ENCODE measurements around the gene SOX8.

SOX8 gene

DNA sequence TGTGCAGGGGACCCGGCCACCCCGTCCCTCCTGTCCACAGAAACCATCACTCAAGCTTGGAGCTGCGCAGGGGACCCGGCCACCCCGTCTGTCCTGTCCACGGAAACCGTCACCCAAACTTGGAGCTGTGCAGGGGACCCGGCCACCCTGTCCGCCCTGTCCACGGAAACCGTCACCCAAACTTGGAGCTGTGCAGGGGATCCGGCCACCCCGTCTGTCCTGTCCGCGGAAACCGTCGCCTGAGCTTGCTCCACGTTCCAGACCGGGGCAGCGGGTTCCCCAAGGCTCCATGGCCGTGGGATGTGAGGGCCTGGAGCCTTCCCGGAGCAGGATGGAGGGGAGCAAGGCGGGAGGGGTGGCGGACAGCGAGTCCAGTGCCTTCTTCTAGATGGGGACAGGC is 25.2 kb downstream of the SOX8 start:
- DNase-seq (ENCODE audit: low read depth, low spot score), result no peak

DNA sequence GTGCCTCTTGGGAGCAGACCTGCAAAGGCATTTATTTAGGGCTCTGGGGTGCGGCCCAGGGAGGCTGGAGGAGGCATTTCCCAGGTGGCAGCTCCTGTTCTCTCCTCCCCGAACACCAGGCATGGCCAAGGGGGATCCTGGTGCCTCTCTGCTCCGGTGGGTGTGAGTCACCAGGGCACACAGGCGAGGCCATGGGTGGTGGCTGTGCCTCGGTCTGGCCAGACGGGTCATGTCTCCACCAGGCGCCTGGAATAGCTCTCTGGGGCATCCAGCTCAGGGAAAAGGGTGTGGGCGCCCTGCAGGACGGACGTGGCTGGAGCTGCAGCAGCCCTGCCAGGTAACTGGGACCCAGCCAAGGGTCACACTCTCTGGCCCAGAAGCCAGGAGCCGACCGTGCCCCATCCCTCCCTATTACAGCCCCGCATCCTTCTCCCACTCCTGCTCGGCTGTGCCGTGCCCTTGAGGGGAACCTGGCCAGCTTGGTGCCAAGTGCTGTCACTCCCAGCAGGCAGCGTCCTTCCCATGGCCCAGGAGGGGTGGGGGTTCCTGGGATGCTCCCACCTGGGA is 25.8 kb downstream of the SOX8 start:
- DNase-seq (ENCODE audit: low read depth, low spot score), result no peak

DNA sequence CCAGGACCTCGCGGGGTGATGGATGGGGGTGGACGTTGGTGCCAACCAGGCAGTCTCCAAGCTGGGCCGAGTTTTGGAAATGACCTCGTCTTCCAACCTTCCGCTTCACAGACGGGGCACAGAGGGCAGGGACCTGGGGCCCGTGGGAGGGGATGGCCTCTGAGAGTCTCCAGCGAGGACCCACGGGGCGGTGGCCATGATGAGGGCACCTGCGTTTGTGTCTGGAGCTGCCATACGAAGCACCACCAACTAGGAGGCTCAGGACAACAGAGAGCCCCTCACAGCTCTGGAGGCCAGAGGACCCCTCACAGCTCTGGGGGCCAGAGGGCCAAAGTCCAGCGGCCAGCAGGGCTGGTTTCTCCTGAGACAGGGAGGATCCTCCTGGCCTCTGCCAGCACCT is 26.5 kb downstream of the SOX8 start:
- no peak for DNase-seq (ENCODE audit: low read depth, low spot score)

DNA sequence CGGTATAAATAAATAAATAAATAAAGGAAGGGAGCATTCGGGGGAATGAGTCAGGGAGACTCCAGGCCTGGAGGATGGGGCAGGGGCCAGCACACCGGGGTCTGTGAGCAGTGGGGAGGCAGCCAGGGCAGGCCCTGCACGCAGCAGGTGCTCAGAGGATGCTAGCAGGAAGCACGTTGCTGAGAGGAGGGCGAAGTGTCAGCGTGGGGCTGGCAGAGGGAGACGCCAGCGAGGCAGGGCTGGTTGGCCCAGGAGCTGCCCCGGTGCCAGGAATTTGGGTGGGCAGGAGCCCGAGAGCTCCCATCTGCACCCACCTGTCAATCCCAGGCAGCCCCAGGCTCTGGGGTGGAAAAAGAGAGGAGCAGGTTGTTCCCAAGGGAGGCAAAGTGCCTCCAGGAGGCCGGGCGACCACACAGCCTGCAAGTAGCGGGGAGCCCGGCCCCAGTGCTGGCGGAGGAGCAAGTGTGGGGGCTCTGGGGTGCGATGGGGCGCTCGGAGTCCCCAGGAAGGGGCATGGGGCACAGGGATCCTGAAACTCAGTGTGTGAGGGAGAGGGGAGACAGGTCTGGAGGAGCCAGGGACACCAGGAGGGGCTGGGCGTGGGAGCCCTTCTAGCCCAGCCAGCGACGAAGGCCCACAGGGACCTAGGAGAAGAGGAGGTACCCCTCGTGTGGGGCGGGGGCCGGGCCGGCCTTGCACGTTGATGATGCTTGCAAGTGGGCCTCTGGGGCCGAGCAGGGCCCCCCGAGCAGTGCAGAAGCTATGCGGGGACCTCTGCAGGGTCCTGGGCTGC is 28.0 kb downstream of the SOX8 start:
- DNase-seq (ENCODE audit: low read depth, low spot score), result no peak

DNA sequence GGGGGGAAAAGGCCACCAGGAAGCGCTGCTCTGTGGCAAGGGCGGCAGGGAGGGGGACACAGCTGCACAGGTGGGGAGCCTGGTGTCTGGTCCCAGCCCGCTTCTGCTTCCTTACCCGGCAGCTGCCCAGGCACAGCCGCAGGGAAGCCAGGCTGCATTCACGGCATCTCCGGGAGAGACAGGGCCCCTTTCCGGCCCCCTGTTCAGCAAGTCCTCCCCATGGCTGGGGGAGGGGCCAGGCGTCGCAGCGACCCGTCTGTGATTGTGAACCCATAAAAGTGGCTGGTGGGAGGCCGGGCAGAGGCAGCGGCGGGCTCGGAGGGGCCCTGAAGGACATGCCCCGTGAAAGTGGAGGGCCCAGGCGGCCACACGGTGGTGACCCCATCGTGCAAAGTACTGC is 28.7 kb downstream of the SOX8 start:
- no peak for DNase-seq (ENCODE audit: low read depth, low spot score)

DNA sequence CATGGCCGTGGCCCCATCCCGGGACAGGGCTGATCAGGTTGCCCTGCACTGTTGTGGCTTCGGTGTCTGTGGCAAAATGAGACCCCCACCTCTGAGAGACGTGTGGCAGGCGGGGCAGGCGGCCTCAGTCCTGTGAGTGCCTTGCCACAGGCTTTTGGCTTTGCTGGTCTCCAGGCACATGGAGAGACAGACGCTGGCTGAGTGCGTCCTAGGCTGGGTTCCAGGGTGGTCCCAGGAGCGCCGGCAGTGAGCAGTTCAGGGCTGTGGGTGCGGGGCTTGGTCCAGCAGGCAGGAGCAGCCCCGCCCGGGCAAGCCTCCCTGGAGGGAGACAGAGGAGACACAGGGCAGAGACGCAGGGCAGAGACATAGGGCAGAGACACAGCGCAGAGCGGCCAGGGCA is 29.2 kb downstream of the SOX8 start:
- no peak for DNase-seq (ENCODE audit: low read depth, low spot score)

DNA sequence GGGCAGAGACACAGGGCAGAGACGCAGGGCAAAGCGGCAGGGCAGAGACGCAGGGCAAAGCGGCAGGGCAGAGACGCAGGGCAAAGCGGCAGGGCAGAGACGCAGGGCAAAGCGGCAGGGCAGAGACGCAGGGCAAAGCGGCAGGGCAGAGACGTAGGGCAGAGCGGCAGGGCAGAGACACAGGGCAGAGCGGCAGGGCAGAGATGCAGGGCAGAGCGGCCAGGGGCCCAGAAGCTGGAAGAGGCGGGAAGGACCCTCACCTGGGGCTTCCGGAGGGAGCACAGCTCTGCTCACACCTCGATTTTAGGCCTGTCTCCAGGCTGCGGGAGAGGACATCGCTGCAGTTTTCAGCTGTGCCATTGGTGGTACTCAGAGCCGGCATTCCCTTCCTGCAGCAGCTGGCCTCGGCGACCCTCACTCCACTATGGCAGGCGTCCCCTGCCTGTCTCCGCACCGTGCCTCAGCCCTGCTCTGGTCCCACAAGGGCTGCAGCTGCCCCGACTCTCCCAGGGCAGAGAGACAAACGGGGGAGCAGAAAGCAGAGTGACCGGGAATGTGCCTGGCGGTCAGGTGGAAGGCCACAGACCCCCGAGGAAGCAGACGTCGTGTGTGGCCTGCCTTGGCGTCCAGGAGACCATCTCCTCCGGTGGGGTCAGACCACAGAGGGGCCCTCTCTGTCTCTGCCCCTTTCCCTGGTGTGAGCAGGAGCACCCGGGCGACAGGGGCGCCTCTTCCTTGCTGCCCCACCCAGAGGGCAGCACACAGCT is 29.9 kb downstream of the SOX8 start:
- DNase-seq (ENCODE audit: low read depth, low spot score), result no peak

DNA sequence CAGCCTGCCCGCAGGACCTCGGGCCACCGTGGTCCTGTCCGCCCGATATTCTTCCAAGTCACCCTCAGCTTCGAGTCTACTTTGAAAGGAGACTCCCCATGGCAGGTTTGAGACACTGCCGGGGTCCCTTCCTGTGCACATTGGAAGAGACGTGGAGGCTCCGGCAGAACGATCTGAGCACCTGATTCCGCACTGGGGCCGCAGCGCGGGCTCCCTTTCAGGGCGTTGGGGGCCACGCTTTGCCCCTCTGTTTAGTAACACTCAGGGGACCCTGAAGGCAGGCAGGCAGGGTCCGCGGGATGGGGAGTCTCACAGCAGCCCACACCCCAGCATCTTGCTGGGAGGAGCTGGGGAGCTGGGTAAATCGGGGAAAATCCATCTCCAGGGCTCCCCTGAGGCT is 30.6 kb downstream of the SOX8 start:
- DNase-seq (ENCODE audit: low read depth, low spot score), result no peak

DNA sequence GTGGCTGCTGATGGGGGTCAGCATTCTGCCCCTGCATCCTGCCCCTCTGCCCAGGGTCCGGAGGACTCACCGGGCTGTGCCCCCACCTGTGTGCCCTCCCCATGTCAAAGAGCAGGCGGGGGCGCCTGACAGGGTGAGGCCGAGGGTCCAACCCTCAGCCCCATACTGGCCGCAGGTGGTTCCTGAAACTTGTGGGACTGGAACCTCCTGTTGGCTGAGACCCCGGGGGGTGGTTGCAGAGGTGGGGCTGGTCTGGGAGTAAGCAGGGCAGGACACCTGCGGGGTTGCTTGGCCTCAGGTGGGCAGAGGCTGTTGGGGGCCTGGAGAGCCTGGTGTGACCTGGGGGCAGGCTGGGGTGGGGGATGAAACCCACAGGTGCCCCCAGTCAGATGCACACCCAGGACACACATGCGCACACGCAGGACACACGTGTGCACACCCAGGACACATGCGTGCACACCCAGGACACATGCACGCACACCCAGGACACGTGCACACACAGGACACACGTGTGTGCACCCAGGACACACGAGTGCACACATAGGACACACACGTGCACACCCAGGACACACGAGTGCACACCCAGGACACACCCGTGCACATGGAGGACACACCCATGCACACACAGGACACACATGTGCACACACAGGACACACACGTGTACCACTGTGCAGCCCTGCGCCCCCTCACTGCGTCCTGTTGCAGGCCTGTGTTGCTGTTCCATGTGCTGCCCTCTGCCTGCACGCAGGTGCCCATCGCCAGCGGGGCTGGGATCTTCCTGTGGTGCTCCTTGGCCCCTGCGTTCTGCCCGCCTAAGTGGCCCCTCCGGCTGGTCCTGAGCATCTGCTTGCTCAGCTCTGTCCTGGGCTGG is 31.4 kb downstream of the SOX8 start:
- no peak for DNase-seq (ENCODE audit: low read depth, low spot score)

DNA sequence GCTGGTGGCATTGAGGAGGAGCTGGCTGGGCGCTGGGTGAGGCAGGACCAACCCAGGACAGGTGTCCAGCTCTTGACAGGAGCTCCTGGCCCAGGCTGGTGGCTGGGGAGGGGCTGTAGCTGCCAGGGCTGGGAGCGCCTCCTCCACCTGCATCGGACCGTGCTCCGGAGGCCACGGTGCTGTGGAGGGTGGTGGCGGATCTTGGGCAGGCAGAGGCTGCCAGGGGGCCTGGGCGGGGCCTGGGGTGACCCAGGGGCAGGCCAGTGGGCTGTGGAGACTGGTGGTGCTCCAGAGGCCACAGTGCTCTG is 32.0 kb downstream of the SOX8 start:
- DNase-seq (ENCODE audit: low read depth, low spot score), result no peak

DNA sequence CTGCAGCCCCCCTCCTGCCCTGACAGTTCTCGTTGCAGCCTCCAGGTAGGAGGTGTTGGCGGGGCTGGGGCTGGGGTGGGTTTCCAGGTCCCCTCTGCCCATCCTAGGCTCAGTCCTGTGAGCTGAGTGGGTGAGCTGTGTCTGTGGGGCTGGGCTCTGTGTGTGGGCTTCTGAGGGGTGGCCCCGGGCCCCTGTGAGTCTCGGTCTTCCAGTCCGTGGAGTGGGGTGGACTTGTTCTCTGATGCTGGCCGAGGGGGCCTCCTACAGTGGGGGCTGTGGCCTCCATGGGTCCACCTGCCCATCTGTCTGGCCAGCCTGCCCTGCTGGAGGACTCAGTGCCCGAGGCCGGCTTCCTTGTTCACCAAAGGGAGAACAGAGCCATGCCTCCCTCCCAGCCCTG is 32.7 kb downstream of the SOX8 start:
- DNase-seq (ENCODE audit: low read depth, low spot score), result no peak

DNA sequence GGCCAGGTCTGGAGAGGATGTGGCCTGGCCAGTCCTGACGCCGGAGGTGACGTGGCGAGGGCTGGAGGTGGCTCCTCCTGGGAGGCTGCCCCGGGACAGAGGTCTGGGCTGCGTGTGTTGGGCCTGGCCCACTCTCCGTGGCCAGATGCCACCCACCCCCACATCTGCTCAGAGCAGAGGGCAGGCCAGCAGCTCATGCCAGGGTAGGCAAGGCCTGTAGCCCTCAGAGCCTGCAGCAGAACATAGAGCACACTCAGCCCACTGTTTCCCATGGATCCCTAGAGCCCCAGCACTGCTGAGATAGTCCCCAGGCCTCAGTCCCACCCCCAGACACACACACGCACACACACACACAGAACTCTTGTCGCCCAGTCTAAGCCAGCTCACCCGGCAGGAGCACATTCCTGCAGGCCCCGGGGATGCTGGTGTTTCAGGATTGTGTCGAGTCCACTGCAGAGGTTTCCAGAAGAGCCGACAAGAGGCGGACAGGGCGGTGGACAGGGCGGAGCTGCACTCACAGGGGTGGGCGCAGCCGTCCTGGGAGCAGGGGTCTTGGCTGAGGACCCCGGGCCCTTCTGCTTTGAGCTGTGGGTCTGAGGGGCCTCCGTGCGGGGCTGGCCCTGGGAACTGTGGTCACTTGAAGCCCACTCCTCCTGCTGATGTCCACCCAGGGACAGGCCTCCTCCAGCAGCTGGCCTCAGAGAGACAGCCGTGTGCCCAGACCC is 33.4 kb downstream of the SOX8 start:
- peak; percentile 57 for DNase-seq (ENCODE audit: low read depth, low spot score)

DNA sequence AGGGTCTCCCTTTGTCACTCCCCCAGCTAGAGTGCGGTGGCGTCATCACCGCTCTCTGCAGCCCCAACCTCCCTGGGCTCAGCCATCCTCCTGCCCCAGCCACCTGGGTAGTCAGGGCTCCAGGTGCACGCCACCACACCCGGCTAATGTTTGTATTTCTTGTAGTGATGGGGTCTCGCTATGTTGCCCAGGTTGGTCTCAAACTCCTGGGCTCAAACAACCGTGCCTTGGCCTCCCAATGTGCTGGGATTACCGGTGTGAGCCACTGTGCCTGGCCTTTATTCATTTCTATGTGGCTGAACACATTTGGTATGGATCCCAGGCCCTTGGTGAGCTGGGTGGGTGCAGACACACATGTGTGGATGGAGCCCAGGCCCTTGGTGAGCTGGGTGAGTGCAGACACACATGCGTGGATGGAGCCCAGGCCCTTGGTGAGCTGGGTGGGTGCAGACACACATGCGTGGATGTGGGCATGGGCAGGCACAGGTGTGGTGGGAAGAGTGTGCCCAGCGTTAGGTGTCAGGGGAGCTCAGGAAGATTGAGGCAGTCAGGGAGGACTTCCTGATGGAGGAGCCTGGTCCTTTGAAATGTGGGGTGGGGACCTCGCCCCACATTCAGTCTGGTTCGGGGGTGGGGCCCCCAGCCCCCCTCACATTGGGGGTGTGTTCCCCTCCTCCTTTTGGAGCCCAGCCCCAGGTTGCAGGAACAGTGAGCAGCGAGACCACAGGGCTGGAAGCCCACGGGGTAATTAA is 37.1 kb downstream of the SOX8 start:
- DNase-seq (ENCODE audit: low read depth, low spot score), result no peak

DNA sequence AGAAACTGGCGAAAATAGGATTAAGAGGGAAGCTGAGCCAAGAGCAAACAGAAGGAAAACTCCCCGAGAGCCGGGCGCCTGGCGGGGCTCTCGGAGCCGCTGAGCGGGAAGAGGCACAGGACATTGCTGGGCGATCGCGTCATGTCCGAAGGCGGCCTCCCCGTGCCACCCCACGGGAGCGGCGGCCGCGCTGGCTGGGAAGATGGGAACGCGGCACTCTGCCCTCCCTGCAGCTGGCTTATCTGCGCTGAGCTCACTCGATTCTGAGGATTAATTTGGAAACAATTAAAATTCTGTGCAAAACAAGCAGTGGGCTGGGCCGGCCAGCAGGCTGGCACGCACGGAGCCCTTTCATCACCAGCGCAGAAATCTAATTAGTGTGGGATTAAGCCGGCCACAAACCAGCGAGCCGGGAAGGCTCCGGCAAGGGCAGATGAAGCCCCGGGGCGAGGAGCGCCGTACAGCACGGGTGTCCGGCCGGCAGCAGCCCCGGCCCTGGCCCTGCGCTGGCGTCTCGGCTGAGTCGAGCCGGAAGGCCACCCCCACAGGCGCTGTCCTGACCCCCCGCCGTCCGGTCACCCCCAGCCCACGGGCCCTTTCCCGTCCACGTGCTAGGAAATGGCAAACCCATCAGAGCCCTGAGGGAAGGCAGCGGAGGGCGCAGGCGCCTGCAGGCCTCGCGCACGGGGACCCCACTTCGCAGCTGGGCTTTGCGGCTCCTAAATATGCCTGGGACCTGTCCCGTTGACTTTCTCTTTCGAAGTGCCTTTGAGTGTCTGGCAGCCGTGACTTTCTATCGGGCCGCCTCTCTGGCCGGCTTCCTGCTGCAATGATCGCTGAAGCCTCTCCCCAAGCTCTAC is 37.9 kb downstream of the SOX8 start:
- DNase-seq (ENCODE audit: low read depth, low spot score), result peak; percentile 55

DNA sequence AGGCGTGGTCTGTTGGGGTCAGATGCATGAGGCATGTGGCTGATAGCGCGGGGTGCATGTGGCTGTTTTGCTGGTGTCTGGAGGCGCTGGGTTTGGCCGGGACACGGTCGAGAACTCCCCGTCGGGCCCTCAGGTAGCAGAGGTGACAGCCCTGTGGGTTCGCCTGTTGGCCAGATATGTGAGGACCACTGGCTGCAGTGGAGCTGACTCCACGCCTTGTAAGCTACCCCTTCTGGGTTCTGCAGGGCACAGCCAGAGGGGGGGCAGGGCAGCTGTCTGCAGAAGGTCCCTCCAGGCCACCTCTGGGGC is 38.5 kb downstream of the SOX8 start:
- no peak for DNase-seq (ENCODE audit: low read depth, low spot score)

DNA sequence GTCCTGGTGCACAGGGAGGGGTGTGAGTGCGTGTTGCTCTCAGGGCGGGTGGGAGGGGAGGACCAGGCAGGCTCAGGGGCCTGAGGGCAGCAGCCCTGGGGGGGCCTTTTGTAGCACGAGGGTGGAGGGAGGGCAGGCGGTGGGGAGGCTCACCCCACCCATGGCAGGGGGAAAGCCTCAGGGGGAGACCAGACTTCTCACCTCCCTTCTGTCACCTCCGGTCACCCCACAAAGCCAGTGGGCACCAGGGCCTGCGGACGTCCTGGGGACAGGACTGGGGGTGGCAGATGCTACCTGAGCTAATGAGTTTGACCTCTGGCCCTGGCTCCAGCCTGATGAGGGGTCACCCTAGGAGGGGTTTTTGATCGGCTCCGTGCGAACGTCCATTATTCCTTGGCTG is 39.0 kb downstream of the SOX8 start:
- no peak for DNase-seq (ENCODE audit: low read depth, low spot score)

DNA sequence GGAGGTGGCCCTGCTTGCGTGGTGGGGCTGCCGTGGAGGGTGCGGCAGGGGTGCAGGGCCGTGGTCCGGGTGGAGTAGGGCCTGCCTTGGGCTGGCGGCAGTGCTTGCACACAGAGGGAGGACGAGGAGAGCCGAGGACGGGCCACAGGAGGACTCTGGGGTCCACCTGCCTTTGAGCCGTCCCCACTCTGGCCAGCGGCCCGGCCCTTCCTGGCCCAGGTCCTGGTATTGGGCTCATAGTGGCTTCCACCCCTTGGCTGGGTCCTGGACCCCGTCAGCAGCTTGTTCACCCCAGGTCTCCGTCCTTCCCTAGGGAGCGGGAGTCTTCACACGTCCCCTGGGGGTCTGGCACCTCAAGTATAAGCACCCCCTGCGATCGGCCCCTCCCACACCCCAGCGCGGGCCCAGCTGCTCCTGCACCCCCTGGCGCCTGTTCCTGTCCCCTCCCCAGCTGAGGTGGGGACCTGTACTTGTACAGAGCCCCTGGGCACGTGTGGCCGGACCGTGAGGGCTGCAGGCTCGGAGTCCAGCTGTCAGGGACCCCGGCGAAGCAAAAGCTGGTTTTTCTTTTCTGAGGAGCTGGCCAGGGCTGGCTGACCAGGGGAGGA is 40.1 kb downstream of the SOX8 start:
- DNase-seq (ENCODE audit: low read depth, low spot score), result no peak

DNA sequence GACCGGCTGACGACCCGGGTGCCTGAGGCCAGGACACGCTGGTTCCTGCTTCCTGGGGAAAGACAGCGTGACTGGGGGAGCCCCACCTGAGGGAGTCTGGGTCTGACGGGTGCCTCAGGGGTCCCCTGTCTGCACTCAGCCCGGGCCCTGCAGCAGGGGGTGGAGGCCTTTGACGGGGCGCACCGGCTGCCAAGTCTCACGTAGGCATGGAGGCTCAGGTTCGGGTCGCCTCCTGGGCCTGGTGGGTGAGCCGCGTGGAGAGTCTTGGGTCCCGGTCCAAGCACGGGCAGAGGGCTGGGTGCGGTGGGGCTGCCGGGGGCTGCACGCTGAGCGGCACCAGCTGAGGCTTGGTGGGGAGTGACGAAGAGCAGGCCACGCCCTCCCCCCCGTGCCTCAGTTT is 40.9 kb downstream of the SOX8 start:
- DNase-seq (ENCODE audit: low read depth, low spot score), result no peak

DNA sequence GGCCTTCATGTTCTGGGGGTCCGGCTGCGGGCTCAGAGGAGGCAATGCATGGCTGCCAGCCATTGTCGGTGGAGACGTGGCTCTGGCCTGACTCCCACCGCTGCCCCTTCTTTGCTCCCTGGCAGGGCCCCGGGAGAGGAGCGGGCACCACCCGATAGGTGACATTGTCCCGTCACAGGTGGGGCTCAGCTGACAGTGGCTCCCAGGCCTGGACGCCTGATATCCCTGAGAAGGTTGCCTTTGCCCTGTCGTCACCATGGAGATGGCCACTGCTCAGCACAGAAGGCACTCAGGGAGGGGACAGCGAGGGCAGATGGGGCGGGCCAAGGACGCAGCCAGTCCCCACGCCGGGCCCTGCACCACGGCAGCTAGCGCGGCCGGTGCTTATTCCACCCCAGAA is 42.6 kb downstream of the SOX8 start:
- DNase-seq (ENCODE audit: low read depth, low spot score), result no peak

Measured in ELF-1 (cell line).